ENCODE measurements around the gene TTC12. TPM values are rescaled to one million over a fixed set of nuclear protein-coding genes. Genes with fewer than 3 reads are reported as not detected.

The TTC12 gene, protein sequence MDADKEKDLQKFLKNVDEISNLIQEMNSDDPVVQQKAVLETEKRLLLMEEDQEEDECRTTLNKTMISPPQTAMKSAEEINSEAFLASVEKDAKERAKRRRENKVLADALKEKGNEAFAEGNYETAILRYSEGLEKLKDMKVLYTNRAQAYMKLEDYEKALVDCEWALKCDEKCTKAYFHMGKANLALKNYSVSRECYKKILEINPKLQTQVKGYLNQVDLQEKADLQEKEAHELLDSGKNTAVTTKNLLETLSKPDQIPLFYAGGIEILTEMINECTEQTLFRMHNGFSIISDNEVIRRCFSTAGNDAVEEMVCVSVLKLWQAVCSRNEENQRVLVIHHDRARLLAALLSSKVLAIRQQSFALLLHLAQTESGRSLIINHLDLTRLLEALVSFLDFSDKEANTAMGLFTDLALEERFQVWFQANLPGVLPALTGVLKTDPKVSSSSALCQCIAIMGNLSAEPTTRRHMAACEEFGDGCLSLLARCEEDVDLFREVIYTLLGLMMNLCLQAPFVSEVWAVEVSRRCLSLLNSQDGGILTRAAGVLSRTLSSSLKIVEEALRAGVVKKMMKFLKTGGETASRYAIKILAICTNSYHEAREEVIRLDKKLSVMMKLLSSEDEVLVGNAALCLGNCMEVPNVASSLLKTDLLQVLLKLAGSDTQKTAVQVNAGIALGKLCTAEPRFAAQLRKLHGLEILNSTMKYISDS
- total RNA-seq, result 17.6 TPM
- long read RNA-seq, partial matches to known transcripts, result 1 of 10 reads
- long read RNA-seq, other reads (novel, unspliced or antisense), result 6 of 10 reads

DNA sequence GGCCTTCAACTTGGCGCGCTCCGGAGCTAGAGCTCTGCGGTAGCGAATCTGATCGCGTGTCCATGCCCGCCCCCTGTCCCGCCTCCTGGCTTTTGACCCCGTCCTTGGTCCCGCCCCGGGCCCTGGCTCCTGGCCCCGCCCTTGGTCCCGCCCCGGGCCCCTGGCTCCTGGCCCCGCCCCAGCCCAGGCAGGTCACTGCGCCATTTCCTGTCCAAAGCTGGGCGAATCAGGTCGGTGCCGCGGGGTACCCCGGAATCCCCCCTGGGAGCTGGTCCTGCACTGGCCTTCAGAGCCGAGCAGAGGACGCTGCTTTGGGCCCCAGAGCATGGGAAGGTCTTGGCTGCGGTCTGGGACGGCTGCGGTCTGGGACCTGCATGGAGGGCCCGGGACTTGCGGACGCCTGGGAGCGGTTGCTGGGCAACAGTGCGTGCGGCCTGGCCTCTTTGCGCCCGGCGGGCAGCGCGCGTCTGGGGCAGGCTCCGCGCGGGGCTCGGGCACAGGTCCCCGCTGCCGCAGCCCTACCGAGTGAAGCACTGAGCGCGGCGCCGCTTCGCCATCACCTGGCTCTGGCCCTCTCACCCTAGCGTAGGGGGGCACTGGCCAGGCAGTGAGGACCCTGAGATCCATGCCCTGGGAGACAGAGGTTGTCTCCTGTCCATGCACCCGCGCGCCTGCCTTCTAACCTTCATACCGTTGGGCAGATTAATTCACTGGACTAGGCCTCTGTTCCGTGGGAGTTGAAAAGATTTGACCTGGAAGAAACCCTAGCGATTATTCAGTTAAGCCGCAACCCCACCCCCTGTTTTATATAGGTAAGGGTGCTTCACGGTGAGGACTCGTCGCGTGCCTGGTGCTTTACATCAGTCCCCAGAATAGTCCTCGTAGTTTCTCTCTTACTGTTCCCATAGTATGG lies at the start of gene TTC12:
Gene TTC12, plus strand, starts transcription at position 195 of the 913 bp plus-strand sequence. CDS start 1,675 bp downstream, outside the sequence.
- H3K36me3 ChIP-seq, result no peaks in the 10 kb centered on the region
- H3K27ac ChIP-seq, result peak within 1 kb of the TSS; percentile 95
- no peaks in the 10 kb centered on the region for H3K27me3 ChIP-seq (ENCODE audit: low read depth)
- intact Hi-C loops (cut with DNase I), result no loop called here
- H3K4me1 ChIP-seq, result peaks cover 16% of the 10 kb centered on the region
- TF ChIP-seq, protein P1, sequence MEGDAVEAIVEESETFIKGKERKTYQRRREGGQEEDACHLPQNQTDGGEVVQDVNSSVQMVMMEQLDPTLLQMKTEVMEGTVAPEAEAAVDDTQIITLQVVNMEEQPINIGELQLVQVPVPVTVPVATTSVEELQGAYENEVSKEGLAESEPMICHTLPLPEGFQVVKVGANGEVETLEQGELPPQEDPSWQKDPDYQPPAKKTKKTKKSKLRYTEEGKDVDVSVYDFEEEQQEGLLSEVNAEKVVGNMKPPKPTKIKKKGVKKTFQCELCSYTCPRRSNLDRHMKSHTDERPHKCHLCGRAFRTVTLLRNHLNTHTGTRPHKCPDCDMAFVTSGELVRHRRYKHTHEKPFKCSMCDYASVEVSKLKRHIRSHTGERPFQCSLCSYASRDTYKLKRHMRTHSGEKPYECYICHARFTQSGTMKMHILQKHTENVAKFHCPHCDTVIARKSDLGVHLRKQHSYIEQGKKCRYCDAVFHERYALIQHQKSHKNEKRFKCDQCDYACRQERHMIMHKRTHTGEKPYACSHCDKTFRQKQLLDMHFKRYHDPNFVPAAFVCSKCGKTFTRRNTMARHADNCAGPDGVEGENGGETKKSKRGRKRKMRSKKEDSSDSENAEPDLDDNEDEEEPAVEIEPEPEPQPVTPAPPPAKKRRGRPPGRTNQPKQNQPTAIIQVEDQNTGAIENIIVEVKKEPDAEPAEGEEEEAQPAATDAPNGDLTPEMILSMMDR (IDR thresholded peaks at IDR 0.05), result no peak
- no peaks in the 10 kb centered on the region for H3K9me3 ChIP-seq
- H3K4me3 ChIP-seq, result peak within 1 kb of the TSS; percentile 90
- DNase-seq, result peak; percentile 96
- peak; percentile 100 for ATAC-seq

DNA sequence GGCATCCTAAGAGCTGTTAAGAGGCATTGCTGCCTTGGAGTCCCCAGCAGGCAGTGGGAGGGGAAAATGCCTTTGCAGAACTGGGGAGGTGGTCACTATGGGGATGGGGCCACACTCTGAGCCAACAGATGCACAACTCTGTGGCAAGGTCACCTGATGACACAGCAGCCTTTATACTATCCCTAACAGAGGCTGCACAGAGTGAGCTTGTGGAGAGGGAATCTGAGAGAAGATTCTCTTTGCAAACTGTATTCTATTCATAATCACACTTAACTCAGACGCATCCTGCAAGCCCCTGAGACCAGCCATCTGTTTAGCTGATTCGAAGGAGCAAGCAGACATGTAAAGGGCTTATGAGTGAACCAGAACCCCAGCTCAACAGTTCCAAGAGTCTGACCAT lies 49.0 kb upstream of the TTC12 start:
- TF ChIP-seq, protein P1 (IDR thresholded peaks at IDR 0.05), result no peak
- no peaks in the 10 kb centered on the region for H3K27me3 ChIP-seq (ENCODE audit: low read depth)
- H3K36me3 ChIP-seq, result no peaks in the 10 kb centered on the region
- H3K4me1 ChIP-seq, result no peaks in the 10 kb centered on the region
- no peak overlapping the region for H3K27ac ChIP-seq
- intact Hi-C loops (cut with DNase I), result no loop called here
- no peak for DNase-seq
- no peak for ATAC-seq
- no peak overlapping the region for H3K4me3 ChIP-seq
- no peaks in the 10 kb centered on the region for H3K9me3 ChIP-seq

DNA sequence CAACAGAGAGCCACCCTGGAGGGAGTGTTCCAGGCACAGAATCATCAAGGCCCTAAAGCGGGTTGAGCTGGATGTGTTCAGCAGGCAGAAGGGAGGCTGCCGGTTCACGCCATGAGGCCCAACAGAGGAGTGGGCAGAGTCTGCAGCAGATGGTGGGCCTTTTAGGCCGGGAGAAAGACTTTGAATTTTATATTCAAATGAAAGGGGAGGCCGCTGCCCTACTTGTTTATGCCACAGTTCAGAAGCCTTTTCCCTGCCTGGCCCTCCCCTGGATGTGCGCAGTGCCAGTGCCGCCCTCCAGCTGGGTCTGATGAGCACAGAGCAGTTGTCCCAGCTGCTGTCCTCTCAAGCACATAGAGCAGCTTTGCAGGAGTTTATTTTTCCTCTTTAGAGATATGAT lies 46.9 kb upstream of the TTC12 start:
- Histone ChIP-seq H3K9me3 (no peaks in the 10 kb centered on the region), H3K27me3 (ENCODE audit: low read depth) (no peaks in the 10 kb centered on the region), H3K4me1 (no peaks in the 10 kb centered on the region), H3K27ac (no peak overlapping the region), H3K36me3 (no peaks in the 10 kb centered on the region), H3K4me3 (no peak overlapping the region)
- DNase-seq (no peak), ATAC-seq (no peak)
- TF ChIP-seq, protein P1 (IDR thresholded peaks at IDR 0.05), result no peak
- intact Hi-C loops (cut with DNase I), result no loop called here

DNA sequence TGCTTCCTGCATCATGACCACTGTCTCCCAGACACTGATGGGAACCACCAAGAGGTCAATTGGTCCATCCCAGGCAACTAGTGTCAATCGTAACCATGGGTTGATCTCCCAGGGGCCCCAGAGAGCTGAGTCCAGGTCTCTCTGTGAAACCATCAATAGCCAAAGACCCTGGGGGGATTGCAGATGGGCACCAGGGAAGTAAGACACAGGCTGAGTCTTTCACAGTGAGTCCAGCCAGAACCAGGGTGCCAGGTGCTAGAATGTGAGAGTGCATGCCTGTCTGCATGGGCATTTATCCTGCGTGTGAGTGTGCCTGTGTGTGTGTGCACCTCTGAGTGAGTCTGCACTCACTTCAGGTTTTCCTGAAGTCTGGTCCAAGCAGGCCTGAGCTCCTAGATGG lies 45.3 kb upstream of the TTC12 start:
- intact Hi-C loops (cut with DNase I), result no loop called here
- TF ChIP-seq, protein P1 (IDR thresholded peaks at IDR 0.05), result no peak
- DNase-seq (no peak), ATAC-seq (no peak)
- Histone ChIP-seq H3K4me3 (no peak overlapping the region), H3K36me3 (no peaks in the 10 kb centered on the region), H3K9me3 (no peaks in the 10 kb centered on the region), H3K27ac (no peak overlapping the region), H3K27me3 (ENCODE audit: low read depth) (no peaks in the 10 kb centered on the region), H3K4me1 (no peaks in the 10 kb centered on the region)

DNA sequence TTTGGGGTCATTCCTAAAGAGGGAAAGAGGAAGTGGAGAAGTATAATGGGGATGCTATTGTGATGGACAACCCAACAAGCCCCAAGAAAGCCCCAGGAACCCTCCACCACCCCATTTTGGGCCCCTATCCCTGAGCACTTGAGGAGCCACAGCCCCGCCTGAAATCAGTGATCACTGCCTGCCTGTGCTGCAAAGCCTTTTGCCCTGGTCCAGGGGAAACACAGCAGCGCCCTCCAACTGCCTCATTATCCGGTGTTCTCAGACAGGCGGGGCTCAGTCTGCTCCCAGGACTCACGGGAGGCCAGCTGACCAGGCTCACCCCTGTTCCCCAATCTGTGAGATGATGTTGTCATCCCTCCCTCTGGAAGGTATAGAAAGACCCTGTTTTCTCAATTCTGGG lies 44.7 kb upstream of the TTC12 start:
- intact Hi-C loops (cut with DNase I), result no loop called here
- H3K36me3 ChIP-seq, result no peaks in the 10 kb centered on the region
- H3K4me1 ChIP-seq, result no peaks in the 10 kb centered on the region
- no peaks in the 10 kb centered on the region for H3K27me3 ChIP-seq (ENCODE audit: low read depth)
- H3K9me3 ChIP-seq, result no peaks in the 10 kb centered on the region
- H3K27ac ChIP-seq, result no peak overlapping the region
- H3K4me3 ChIP-seq, result no peak overlapping the region
- TF ChIP-seq, protein P1 (IDR thresholded peaks at IDR 0.05), result no peak
- ATAC-seq (no peak), DNase-seq (no peak)

All from lower lobe of right lung (tissue), 2 donors.